Heart left ventricle (tissue), 13 donors: Measurements from ENCODE around the gene PAWR.

Experiments used
- POLR2A ChIP-seq, 2 donors: fragments of 450-650 bp; IDR thresholded peaks; one replicate each; pipeline ENCODE4 v1.6.1; 2017; ENCODE audit warnings: antibody characterized with exemption in 2 of 2, mild to moderate bottlenecking in 2 of 2, moderate library complexity in 2 of 2
- TF ChIP-seq, protein P1 (sequence below), 12 donors: fragments of 200-600 bp; sonication (generic) in 4 of 12; IDR thresholded peaks; one replicate each; pipeline versions ENCODE4 v1.5.0 to v1.8.0; 2018 to 2022; ENCODE audit warnings: antibody characterized with exemption in 12 of 12, mild to moderate bottlenecking in 5 of 12
- donor health status: ischemic (EF 13 %, LVEDD 7.1; RV severe dilation, severe dysfunction).
- donor health status: DM: no; HTN: yes; CAD: no.
- donor health status: DM: no; HTN: no; CAD: no.
- donor health status: ischemic (EF 25% LVEDD 6.9; RV normal size, moderate dysfunction).
- donor health status: ischemic (EF 25% LVEDD 5.7; RV mildly dilated, moderate dysfunction).
- donor health status: ischemic (EF 35%, LVEDD 5.7; RV mildly dilated, moderate dysfunction).
- donor health status: nonischemic (EF 11% LVEDD 7.7; RV severe dilation, severe dysfunction).
- donor health status: DM: yes; HTN: yes; CAD: no.
- donor health status: PGD.
- donor health status: ischemic (EF 29% LVEDD 5.4; RV normal size, mild dysfunction).
- donor health status: nonischemic (EF 23%, LVEDD 6.1; RV moderate dilation, normal function).

DNA sequence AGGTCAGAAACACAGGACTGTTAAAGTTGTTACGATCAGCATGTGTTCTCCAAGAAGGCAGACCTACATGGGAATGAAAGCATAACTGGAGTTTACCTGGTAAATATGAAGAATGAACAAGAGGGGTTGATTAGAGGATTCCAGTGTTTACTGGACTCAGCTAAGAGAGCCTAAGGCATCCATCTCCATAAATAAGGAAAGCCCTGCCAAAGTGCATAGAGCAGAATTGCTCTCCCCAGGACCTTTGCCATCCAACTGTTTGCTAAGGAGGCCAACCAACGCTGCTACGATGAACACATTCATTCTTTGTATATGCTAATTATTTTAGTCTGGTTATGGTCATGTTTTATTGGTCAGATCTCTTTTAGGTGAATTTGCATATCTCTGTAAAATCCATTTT is 17.1 kb upstream of the PAWR start:
- TF ChIP-seq POLR2A (IDR thresholded peaks at IDR 0.05): no peak
- TF ChIP-seq, protein P1, sequence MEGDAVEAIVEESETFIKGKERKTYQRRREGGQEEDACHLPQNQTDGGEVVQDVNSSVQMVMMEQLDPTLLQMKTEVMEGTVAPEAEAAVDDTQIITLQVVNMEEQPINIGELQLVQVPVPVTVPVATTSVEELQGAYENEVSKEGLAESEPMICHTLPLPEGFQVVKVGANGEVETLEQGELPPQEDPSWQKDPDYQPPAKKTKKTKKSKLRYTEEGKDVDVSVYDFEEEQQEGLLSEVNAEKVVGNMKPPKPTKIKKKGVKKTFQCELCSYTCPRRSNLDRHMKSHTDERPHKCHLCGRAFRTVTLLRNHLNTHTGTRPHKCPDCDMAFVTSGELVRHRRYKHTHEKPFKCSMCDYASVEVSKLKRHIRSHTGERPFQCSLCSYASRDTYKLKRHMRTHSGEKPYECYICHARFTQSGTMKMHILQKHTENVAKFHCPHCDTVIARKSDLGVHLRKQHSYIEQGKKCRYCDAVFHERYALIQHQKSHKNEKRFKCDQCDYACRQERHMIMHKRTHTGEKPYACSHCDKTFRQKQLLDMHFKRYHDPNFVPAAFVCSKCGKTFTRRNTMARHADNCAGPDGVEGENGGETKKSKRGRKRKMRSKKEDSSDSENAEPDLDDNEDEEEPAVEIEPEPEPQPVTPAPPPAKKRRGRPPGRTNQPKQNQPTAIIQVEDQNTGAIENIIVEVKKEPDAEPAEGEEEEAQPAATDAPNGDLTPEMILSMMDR (IDR thresholded peaks at IDR 0.05): no peak
